Mammary epithelial cell (primary cell): Measurements from ENCODE around the gene MMP15.

Experiments used
- CTCF ChIP-seq, 2 donors: IDR thresholded peaks in 1 of 2; conservative IDR thresholded peaks in 1 of 2; 2 replicates each; pipeline ENCODE4 v1.5.1; 2011 to 2012; ENCODE audit warnings: inconsistent platforms in 2 of 2, low read length in 2 of 2, mild to moderate bottlenecking in 2 of 2, control low read depth in 1 of 2, low read depth in 1 of 2; ENCODE audit not compliant: insufficient read depth in 1 of 2; ENCODE audit errors: extremely low read depth in 1 of 2
- EZH2 ChIP-seq: IDR thresholded peaks from 2 replicates; pipeline ENCODE4 v1.6.1; 2012; ENCODE audit warnings: low read length, inconsistent platforms, borderline replicate concordance

DNA sequence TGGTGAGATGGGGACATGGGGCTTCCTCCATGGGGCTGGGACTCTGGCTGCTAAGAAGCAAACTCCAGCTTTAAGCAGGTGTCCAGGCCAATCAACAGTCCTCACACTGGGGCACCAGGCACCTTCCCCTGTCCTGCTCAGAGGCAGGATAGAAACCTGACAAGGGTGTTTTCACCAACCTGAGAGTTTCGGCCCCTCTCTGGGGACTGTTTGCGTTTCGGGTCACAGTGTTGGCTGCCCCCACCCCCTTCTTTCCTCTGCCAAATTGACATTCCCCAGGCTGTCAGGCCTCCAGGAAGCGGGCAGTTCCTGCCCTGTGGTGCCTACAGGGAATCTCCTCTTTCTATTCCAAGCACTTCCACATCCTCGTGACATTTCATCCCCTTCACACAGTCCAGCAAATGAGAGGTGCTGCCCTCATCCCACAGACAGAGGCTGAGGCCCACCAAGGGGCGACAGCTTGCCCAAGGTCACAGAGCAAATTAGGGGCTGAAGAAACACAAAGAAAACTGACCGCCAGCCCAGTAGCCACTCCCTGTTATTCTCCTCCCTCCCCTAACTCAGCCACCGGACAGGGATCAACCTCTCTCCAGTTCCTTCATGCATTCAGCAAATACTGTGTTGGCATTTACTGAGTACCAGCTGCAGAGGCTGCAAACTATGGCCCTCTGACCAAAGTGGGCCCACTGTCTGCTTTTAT is 38.0 kb downstream of the MMP15 start:
- TF ChIP-seq EZH2 (no peak), CTCF (conservative IDR thresholded peaks at IDR 0.05 in 1 of 2, IDR thresholded peaks at IDR 0.05 in 1 of 2; ENCODE audit: extremely low read depth in 1 of 2, insufficient read depth in 1 of 2, low read depth in 1 of 2, low read length in 2 of 2) (no peak)
